ENCODE results near the gene WDR4. TPM values are rescaled to one million over a fixed set of nuclear protein-coding genes. Genes with fewer than 3 reads are reported as not detected.

WDR4 gene
- total and polyA plus RNA-seq, 9 of the 15 experiments (the other 6 are each of a cell fraction or from before 2014, with no cell fraction given) = 5.4 to 95.4 (median 32.1) TPM

- no peaks in the 10 kb centered on the region for H3K36me3 ChIP-seq (ENCODE audit: control insufficient read depth, insufficient read depth, low read length)
- ChIA-PET CTCF (ENCODE audit: low intra/inter-chr PET ratio) (no interaction called here), POLR2A (interaction anchor here (1.9 kb wide), 1 partner anchor 26 kb away, joined by 6 read pairs; the partner anchor contains the start of gene NDUFV3)
- WGBS (ENCODE audit: insufficient coverage, low coverage, missing lambda C conversion rate) = 85% methylated on average over 6 of the region's 6 CpGs
- H4K20me1 ChIP-seq (replicated peaks; ENCODE audit: control insufficient read depth, insufficient read depth, low read length) = no peaks in the 10 kb centered on the region
- H3K4me2 ChIP-seq (ENCODE audit: insufficient read depth, low read length) = no peak overlapping the region
- FAIRE-seq (no peak), ATAC-seq (no peak), DNase-seq (ENCODE audit: extremely low read depth in 1 of 4, low spot score in 3 of 4) (no peak)
- no peaks in the 10 kb centered on the region for H3K9me1 ChIP-seq (ENCODE audit: control insufficient read depth, insufficient read depth, low read length)
- no peak for TF ChIP-seq ZNF57 (CRISPR knock-in tag; IDR thresholded peaks at IDR 0.05)
- no peak for TF ChIP-seq ZNF197 (CRISPR knock-in tag; IDR thresholded peaks at IDR 0.05; ENCODE audit: low read depth)
- TF ChIP-seq HMGXB4 (CRISPR knock-in tag; IDR thresholded peaks at IDR 0.05) = no peak
- TF ChIP-seq SMARCA4 (IDR thresholded peaks at IDR 0.05) = no peak
- H3K4me3 ChIP-seq = no peak overlapping the region
- H3K79me2 ChIP-seq (ENCODE audit: control insufficient read depth, insufficient read depth, low read length) = no peaks in the 10 kb centered on the region
- intact Hi-C loops (cut with micrococcal nuclease) (no loop called here), in situ Hi-C loops (cut with MboI) (loop anchor here (25.0 kb wide), 1 partner anchor 194 kb away; the partner anchor contains the start of gene U2AF1)
- H3K27ac ChIP-seq (ENCODE audit: extremely low read depth, low read depth, low read length) = no peak overlapping the region
- no peak overlapping the region for H3K9ac ChIP-seq (ENCODE audit: insufficient read depth in 1 of 2, low read depth in 2 of 2, low read length in 2 of 2)
- no peaks in the 10 kb centered on the region for H3K27me3 ChIP-seq (ENCODE audit: control insufficient read depth in 2 of 2, insufficient read depth in 2 of 2, low read length in 2 of 2)
- BruUV-seq (replicated peaks) = no TSS peak
- peaks cover 12 to 15% of the 10 kb centered on the region in 2 experiments; a peak in 4 of 5 replicates for H3K4me1 ChIP-seq (replicated peaks in 1 of 2; ENCODE audit: control insufficient read depth in 2 of 2, insufficient read depth in 2 of 2, low read length in 2 of 2)
- no peak overlapping the region for H2AFZ ChIP-seq (ENCODE audit: low read depth, low read length)
- peaks cover 1% of the 10 kb centered on the region; the same call in 1 of the 2 replicates for H3K9me3 ChIP-seq (replicated peaks; ENCODE audit: control insufficient read depth, insufficient read depth, low read depth, low read length)
Measured at GRCh38 chr21:42918291-42918690, 39.0 kb upstream of the WDR4 start.
